Measurements from ENCODE around the gene ZNF385D.
"Not testable (repeated sequence)": the region's sequence is repeated elsewhere in the genome, so short reads cannot be mapped to it uniquely, and the experiment has no call there.

Gene ZNF385D

DNA sequence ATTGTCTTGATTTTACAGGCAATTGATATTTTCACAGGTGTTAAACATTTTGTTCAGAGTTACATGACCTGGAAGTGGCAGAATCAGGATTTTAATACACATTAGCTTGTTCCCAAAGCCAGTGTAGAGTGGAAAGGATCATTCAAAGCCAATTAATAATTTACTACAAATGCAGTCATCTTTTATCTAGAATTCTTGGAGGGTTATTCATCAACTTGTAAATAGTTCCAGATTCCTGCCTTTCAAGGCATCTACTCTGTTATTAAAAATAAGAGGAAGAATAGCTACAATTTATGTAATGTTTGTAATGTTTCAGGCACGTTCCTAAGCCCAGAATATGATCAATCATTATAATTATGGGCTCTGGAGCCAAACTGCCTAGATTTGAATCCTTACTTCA is 358.5 kb downstream of the ZNF385D start:
- DNase-seq: no peak
- H3K4ac ChIP-seq (ENCODE audit: low read depth, low read length): no peak overlapping the region
- H3K79me2 ChIP-seq (ENCODE audit: control insufficient read depth, insufficient read depth, low read length, poor library complexity): no peaks in the 10 kb centered on the region
- H3K27me3 ChIP-seq (ENCODE audit: insufficient read depth, low read length): no peaks in the 10 kb centered on the region
- no peak overlapping the region for H4K8ac ChIP-seq (ENCODE audit: low read depth, low read length)
- no peak overlapping the region for H3K18ac ChIP-seq (ENCODE audit: low read length)
- H2AFZ ChIP-seq (ENCODE audit: insufficient read depth, low read length, poor library complexity): no peak overlapping the region
- no peak overlapping the region for H2BK120ac ChIP-seq (ENCODE audit: insufficient read depth, low read length, poor library complexity)
- H3K14ac ChIP-seq (ENCODE audit: low read length): no peak overlapping the region
- H3K4me3 ChIP-seq (ENCODE audit: low read depth, low read length): no peak overlapping the region
- H3K9me3 ChIP-seq (ENCODE audit: insufficient read depth, low read depth, low read length): no peaks in the 10 kb centered on the region
- H3K27ac ChIP-seq (ENCODE audit: low read depth, low read length): no peak overlapping the region
- no peak overlapping the region for H4K12ac ChIP-seq (ENCODE audit: low read depth, low read length)
- H2BK12ac ChIP-seq (ENCODE audit: low read length): no peak overlapping the region
- no peak overlapping the region for H3K23ac ChIP-seq (ENCODE audit: low read length)
- H3K4me2 ChIP-seq (ENCODE audit: low read length): no peak overlapping the region
- no peaks in the 10 kb centered on the region for H3K4me1 ChIP-seq (ENCODE audit: control insufficient read depth in 1 of 2, insufficient read depth in 2 of 2, low read length in 2 of 2)
- H2BK5ac ChIP-seq (ENCODE audit: low read depth, low read length, poor library complexity): no peak overlapping the region
- H3K36me3 ChIP-seq (ENCODE audit: control insufficient read depth in 1 of 2, insufficient read depth in 2 of 2, low read length in 2 of 2): no peaks in the 10 kb centered on the region
- no CpG with 5 or more reads among the region's 1 CpG for WGBS (ENCODE audit: extremely low coverage, insufficient coverage, insufficient read length)
- no peak overlapping the region for H2AK5ac ChIP-seq (ENCODE audit: low read length)
- H3K79me1 ChIP-seq (ENCODE audit: low read length): no peaks in the 10 kb centered on the region
- no peak overlapping the region for H3K9ac ChIP-seq (ENCODE audit: low read length)
- no peak overlapping the region for H4K91ac ChIP-seq (ENCODE audit: low read depth, low read length)

DNA sequence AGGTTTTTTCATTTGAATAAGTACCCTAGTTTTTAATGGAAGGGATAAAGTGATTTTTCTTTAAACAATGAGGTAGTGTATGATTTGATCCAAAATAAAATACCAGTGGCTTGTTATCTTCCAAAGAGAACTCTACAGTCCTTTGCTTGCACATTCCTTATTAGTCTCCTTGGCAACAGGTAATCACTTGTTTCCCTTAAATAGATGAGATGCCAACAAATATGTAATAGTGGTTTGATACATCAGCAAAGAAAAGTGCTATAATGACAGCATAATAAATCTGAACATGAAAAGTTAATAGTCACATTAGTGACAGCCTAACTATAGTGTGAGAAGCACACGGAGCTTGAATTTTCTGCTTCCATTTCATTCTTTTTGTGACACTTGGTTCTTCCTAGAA is 360.2 kb downstream of the ZNF385D start:
- Histone ChIP-seq H3K23ac (ENCODE audit: low read length) (no peak overlapping the region), H3K79me1 (ENCODE audit: low read length) (no peaks in the 10 kb centered on the region), H3K9me3 (ENCODE audit: insufficient read depth, low read depth, low read length) (no peaks in the 10 kb centered on the region), H3K27ac (ENCODE audit: low read depth, low read length) (no peak overlapping the region), H2BK12ac (ENCODE audit: low read length) (no peak overlapping the region), H2AK5ac (ENCODE audit: low read length) (no peak overlapping the region), H2AFZ (ENCODE audit: insufficient read depth, low read length, poor library complexity) (no peak overlapping the region), H3K18ac (ENCODE audit: low read length) (no peak overlapping the region), H3K14ac (ENCODE audit: low read length) (no peak overlapping the region), H4K8ac (ENCODE audit: low read depth, low read length) (no peak overlapping the region), H3K27me3 (ENCODE audit: insufficient read depth, low read length) (no peaks in the 10 kb centered on the region), H3K4me1 (ENCODE audit: control insufficient read depth in 1 of 2, insufficient read depth in 2 of 2, low read length in 2 of 2) (no peaks in the 10 kb centered on the region), H4K91ac (ENCODE audit: low read depth, low read length) (no peak overlapping the region), H3K4ac (ENCODE audit: low read depth, low read length) (no peak overlapping the region), H2BK120ac (ENCODE audit: insufficient read depth, low read length, poor library complexity) (no peak overlapping the region), H2BK5ac (ENCODE audit: low read depth, low read length, poor library complexity) (no peak overlapping the region), H3K79me2 (ENCODE audit: control insufficient read depth, insufficient read depth, low read length, poor library complexity) (no peaks in the 10 kb centered on the region), H4K12ac (ENCODE audit: low read depth, low read length) (no peak overlapping the region), H3K4me3 (ENCODE audit: low read depth, low read length) (no peak overlapping the region), H3K4me2 (ENCODE audit: low read length) (no peak overlapping the region), H3K9ac (ENCODE audit: low read length) (no peak overlapping the region), H3K36me3 (ENCODE audit: control insufficient read depth in 1 of 2, insufficient read depth in 2 of 2, low read length in 2 of 2) (no peaks in the 10 kb centered on the region)
- WGBS (ENCODE audit: extremely low coverage, insufficient coverage, insufficient read length): no CpG with 5 or more reads among the region's 1 CpG
- DNase-seq: no peak

DNA sequence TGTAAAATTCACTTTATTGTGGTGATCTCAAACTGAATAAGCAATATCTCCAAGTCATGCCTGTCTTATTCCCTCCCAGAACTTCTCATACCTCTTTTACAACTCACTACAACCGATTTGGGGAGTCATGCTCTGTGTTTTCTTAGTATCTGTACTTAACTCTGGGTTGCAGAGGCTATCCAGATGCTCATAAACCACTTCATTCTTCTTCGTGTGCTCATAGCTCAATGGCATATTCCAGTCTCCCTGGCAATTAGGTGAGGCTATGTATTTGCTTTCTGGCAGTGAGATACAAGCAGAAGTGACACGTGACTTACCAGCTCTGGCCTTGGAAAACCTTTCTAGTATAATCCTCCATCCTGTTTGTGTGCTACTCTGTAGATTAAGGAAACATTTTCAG is 360.9 kb downstream of the ZNF385D start:
- no peak overlapping the region for H4K12ac ChIP-seq (ENCODE audit: low read depth, low read length)
- H3K4me1 ChIP-seq (ENCODE audit: control insufficient read depth in 1 of 2, insufficient read depth in 2 of 2, low read length in 2 of 2): no peaks in the 10 kb centered on the region
- no peak overlapping the region for H3K14ac ChIP-seq (ENCODE audit: low read length)
- H3K36me3 ChIP-seq (ENCODE audit: control insufficient read depth in 1 of 2, insufficient read depth in 2 of 2, low read length in 2 of 2): no peaks in the 10 kb centered on the region
- no peaks in the 10 kb centered on the region for H3K79me2 ChIP-seq (ENCODE audit: control insufficient read depth, insufficient read depth, low read length, poor library complexity)
- no peak overlapping the region for H2BK12ac ChIP-seq (ENCODE audit: low read length)
- H3K4me3 ChIP-seq (ENCODE audit: low read depth, low read length): no peak overlapping the region
- H3K4ac ChIP-seq (ENCODE audit: low read depth, low read length): no peak overlapping the region
- no peaks in the 10 kb centered on the region for H3K27me3 ChIP-seq (ENCODE audit: insufficient read depth, low read length)
- no peaks in the 10 kb centered on the region for H3K9me3 ChIP-seq (ENCODE audit: insufficient read depth, low read depth, low read length)
- H3K9ac ChIP-seq (ENCODE audit: low read length): no peak overlapping the region
- WGBS (ENCODE audit: extremely low coverage, insufficient coverage, insufficient read length): no CpG with 5 or more reads among the region's 3 CpGs
- no peak overlapping the region for H4K91ac ChIP-seq (ENCODE audit: low read depth, low read length)
- no peak overlapping the region for H3K4me2 ChIP-seq (ENCODE audit: low read length)
- H4K8ac ChIP-seq (ENCODE audit: low read depth, low read length): no peak overlapping the region
- H2AK5ac ChIP-seq (ENCODE audit: low read length): no peak overlapping the region
- DNase-seq: no peak
- H2AFZ ChIP-seq (ENCODE audit: insufficient read depth, low read length, poor library complexity): no peak overlapping the region
- H3K18ac ChIP-seq (ENCODE audit: low read length): no peak overlapping the region
- H3K79me1 ChIP-seq (ENCODE audit: low read length): no peaks in the 10 kb centered on the region
- H3K23ac ChIP-seq (ENCODE audit: low read length): no peak overlapping the region
- no peak overlapping the region for H2BK5ac ChIP-seq (ENCODE audit: low read depth, low read length, poor library complexity)
- H2BK120ac ChIP-seq (ENCODE audit: insufficient read depth, low read length, poor library complexity): no peak overlapping the region
- H3K27ac ChIP-seq (ENCODE audit: low read depth, low read length): no peak overlapping the region

DNA sequence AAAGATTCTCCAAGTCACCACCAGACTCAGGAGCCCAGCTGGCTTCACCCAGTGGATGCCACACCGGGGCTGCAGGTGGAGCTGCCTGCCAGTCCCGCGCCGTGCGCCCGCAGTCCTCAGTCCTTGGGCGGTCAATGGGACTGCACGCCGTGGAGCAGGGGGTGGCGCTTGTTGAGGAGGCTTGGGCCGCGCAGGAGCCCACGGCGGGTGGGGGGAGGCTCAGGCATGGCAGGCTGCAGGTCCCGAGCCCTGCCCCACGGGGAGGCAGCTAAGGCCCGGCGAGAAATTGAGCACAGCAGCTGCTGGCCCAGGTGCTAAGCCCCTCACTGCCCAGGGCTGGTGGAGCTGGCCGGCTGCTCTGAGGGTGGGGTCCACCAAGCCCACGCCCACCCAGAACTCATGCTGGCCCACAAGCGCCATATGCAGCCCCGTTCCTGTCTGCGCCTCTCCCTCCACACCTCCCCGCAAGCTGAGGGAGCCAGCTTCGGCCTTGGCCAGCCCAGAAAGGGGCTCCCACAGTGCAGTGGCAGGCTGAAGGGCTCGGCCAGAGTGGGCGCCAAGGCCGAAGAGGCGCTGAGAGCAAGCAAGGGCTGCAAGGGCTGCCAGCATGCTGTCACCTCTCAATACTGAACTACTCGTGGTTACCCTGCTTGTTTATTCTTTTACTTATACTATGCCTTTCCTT is 363.7 kb downstream of the ZNF385D start:
- not testable (repeated sequence) for H3K23ac ChIP-seq (ENCODE audit: low read length); H4K8ac ChIP-seq (ENCODE audit: low read depth, low read length); H2AK5ac ChIP-seq (ENCODE audit: low read length); H3K4me1 ChIP-seq (ENCODE audit: control insufficient read depth in 1 of 2, insufficient read depth in 2 of 2, low read length in 2 of 2); H4K91ac ChIP-seq (ENCODE audit: low read depth, low read length); H2BK5ac ChIP-seq (ENCODE audit: low read depth, low read length, poor library complexity); H3K27ac ChIP-seq (ENCODE audit: low read depth, low read length); H3K4me2 ChIP-seq (ENCODE audit: low read length); H3K36me3 ChIP-seq (ENCODE audit: control insufficient read depth in 1 of 2, insufficient read depth in 2 of 2, low read length in 2 of 2); H3K4ac ChIP-seq (ENCODE audit: low read depth, low read length); H2BK120ac ChIP-seq (ENCODE audit: insufficient read depth, low read length, poor library complexity); H4K12ac ChIP-seq (ENCODE audit: low read depth, low read length); H3K9me3 ChIP-seq (ENCODE audit: insufficient read depth, low read depth, low read length); H3K14ac ChIP-seq (ENCODE audit: low read length); DNase-seq; H3K18ac ChIP-seq (ENCODE audit: low read length); H2AFZ ChIP-seq (ENCODE audit: insufficient read depth, low read length, poor library complexity); H3K79me1 ChIP-seq (ENCODE audit: low read length); H3K4me3 ChIP-seq (ENCODE audit: low read depth, low read length); H2BK12ac ChIP-seq (ENCODE audit: low read length); H3K9ac ChIP-seq (ENCODE audit: low read length); H3K27me3 ChIP-seq (ENCODE audit: insufficient read depth, low read length); H3K79me2 ChIP-seq (ENCODE audit: control insufficient read depth, insufficient read depth, low read length, poor library complexity)
- no CpG with 5 or more reads among the region's 30 CpGs for WGBS (ENCODE audit: extremely low coverage, insufficient coverage, insufficient read length)
